Measurements from ENCODE around the gene CTSW. TPM values are rescaled to one million over a fixed set of nuclear protein-coding genes. Genes with fewer than 3 reads are reported as not detected.

The CTSW gene
- total and polyA plus RNA-seq, 2 donors (not counting 1 experiment from before 2014, with no cell fraction given): 0.84 to 4.6 TPM

- Histone ChIP-seq H3K79me2 (ENCODE audit: control insufficient read depth, insufficient read depth, low read length) (peaks cover 19% of the 10 kb centered on the region), H3K4me2 (replicated peaks; ENCODE audit: low read depth, low read length, poor library complexity, severe bottlenecking) (no peak overlapping the region), H3K9ac (ENCODE audit: low read length) (no peak overlapping the region), H3K4me1 (ENCODE audit: control insufficient read depth in 2 of 2, insufficient read depth in 2 of 2, low read length in 2 of 2) (peaks cover 7 to 19% of the 10 kb centered on the region in 2 donors), H2AFZ (ENCODE audit: insufficient read depth, low read depth, low read length, poor library complexity, severe bottlenecking) (no peak overlapping the region), H3K27ac (ENCODE audit: low read length in 2 of 2) (no peak overlapping the region), H3K9me3 (ENCODE audit: control extremely low read depth in 1 of 3, control insufficient read depth in 2 of 3, insufficient read depth in 1 of 3, low read length in 2 of 3) (no peaks in the 10 kb centered on the region), H3K36me3 (replicated peaks in 1 of 2; ENCODE audit: control extremely low read depth in 1 of 2, control insufficient read depth in 1 of 2, extremely low read depth in 1 of 2, insufficient read depth in 2 of 2, low read length in 1 of 2) (peaks cover 0 to 47% of the 10 kb centered on the region in 2 experiments), H3K4me3 (ENCODE audit: control extremely low read depth in 1 of 5, extremely low read depth in 1 of 5, insufficient read depth in 1 of 5, low read depth in 2 of 5, low read length in 4 of 5) (no peak overlapping the region), H4K20me1 (ENCODE audit: control insufficient read depth, insufficient read depth, low read length, poor library complexity, severe bottlenecking) (peaks cover 32% of the 10 kb centered on the region), H3K27me3 (replicated peaks in 1 of 4; ENCODE audit: control extremely low read depth in 1 of 4, control insufficient read depth in 3 of 4, insufficient read depth in 4 of 4, low read length in 3 of 4) (no peaks in the 10 kb centered on the region)
- H3K4me3 Mint-ChIP-seq: no peak overlapping the region
- CTCF ChIA-PET: interaction anchor here (0.7 to 7.0 kb wide), 2 partner anchors 21 to 97 kb away, joined by 6 to 65 read pairs; partner anchors contain the start of genes CCDC85B and FIBP
- intact Hi-C loops (cut with micrococcal nuclease): no loop called here
- WGBS (ENCODE audit: insufficient coverage): 96% methylated on average over 10 of the region's 21 CpGs
- TF ChIP-seq CTCF (IDR thresholded peaks at IDR 0.05) (no peak), EZH2 (IDR thresholded peaks at IDR 0.05; ENCODE audit: borderline replicate concordance, insufficient read depth, low read depth, low read length, poor library complexity, severe bottlenecking) (no peak)
- no peaks in the 10 kb centered on the region for H3K27me3 Mint-ChIP-seq
- peaks cover 18% of the 10 kb centered on the region for H3K4me1 Mint-ChIP-seq
- DNase-seq (no peak), ATAC-seq (ENCODE audit: low read depth) (no peak)
- POLR2A ChIA-PET: interaction anchor here (0.6 kb wide), 2 partner anchors 14 to 769 kb away, joined by 3 to 4 read pairs; no protein-coding TSS in a partner anchor
- H3K27ac Mint-ChIP-seq: no peak overlapping the region
- H3K9me3 Mint-ChIP-seq (ENCODE audit: insufficient read depth): no peaks in the 10 kb centered on the region
These were observed 12.9 kb upstream of the CTSW start for GRCh38 chr11:65866509-65867283.

Data from B cell (primary cell).